Activated T-helper 1 cell treated with Interleukin-2 at 50 U/mL for 16 hours (primary cell): ENCODE measurements around the gene WSCD1.

ENCODE experiments used
- DNase-seq: peaks from one replicate; pipeline ENCODE4 v3.0.0-alpha.2; 2020; ENCODE audit warnings: low read depth

Gene WSCD1

GRCh38 chr17:6069539-6070429, at the start of gene WSCD1:
Gene WSCD1 (plus strand): TSS chr17:6070379. CDS start chr17:6080659, 10,280 bp downstream.
- peak; percentile 6 for DNase-seq

- DNase-seq: no peak
Measured at GRCh38 chr17:6021011-6021400, 49.2 kb upstream of the WSCD1 start.

- DNase-seq: no peak
Measured at GRCh38 chr17:6021627-6022026, 48.6 kb upstream of the WSCD1 start.

GRCh38 chr17:6023036-6023831, 46.9 kb upstream of the WSCD1 start:
- DNase-seq: no peak

- no peak for DNase-seq
Measured at GRCh38 chr17:6024576-6024975, 45.6 kb upstream of the WSCD1 start.

GRCh38 chr17:6027342-6028024, 42.7 kb upstream of the WSCD1 start:
- DNase-seq: no peak

GRCh38 chr17:6028294-6028693, 41.9 kb upstream of the WSCD1 start:
- no peak for DNase-seq

GRCh38 chr17:6035801-6036394, 34.3 kb upstream of the WSCD1 start:
- DNase-seq: no peak

- DNase-seq: no peak
Measured at GRCh38 chr17:6040504-6040903, 29.7 kb upstream of the WSCD1 start.

- DNase-seq: no peak
Measured at GRCh38 chr17:6041246-6041645, 28.9 kb upstream of the WSCD1 start.

- no peak for DNase-seq
Measured at GRCh38 chr17:6043405-6043804, 26.8 kb upstream of the WSCD1 start.

- DNase-seq: no peak
Measured at GRCh38 chr17:6044261-6044660, 25.9 kb upstream of the WSCD1 start.

- no peak for DNase-seq
Measured at GRCh38 chr17:6045621-6046357, 24.4 kb upstream of the WSCD1 start.

GRCh38 chr17:6046431-6046830, 23.7 kb upstream of the WSCD1 start:
- DNase-seq: no peak

GRCh38 chr17:6046931-6047330, 23.2 kb upstream of the WSCD1 start:
- no peak for DNase-seq

- DNase-seq: no peak
Measured at GRCh38 chr17:6047966-6048365, 22.2 kb upstream of the WSCD1 start.

GRCh38 chr17:6048486-6048885, 21.7 kb upstream of the WSCD1 start:
- DNase-seq: no peak

- no peak for DNase-seq
Measured at GRCh38 chr17:6052926-6053325, 17.3 kb upstream of the WSCD1 start.

- no peak for DNase-seq
Measured at GRCh38 chr17:6054372-6054771, 15.8 kb upstream of the WSCD1 start.

GRCh38 chr17:6056104-6056503, 14.1 kb upstream of the WSCD1 start:
- DNase-seq: no peak

- no peak for DNase-seq
Measured at GRCh38 chr17:6057562-6057961, 12.6 kb upstream of the WSCD1 start.
